Esophagus squamous epithelium (tissue), 4 donors: ENCODE measurements around the gene DUSP5.

Source experiments
- POLR2A ChIP-seq, 4 donors: fragments of 450-650 bp; IDR thresholded peaks; one replicate each; pipeline ENCODE4 v1.6.1; 2017; ENCODE audit warnings: antibody characterized with exemption in 4 of 4, mild to moderate bottlenecking in 4 of 4, moderate library complexity in 3 of 4
- TF ChIP-seq, protein P1 (sequence below), 6 experiments: fragments of 450-650 bp in 4 of 6; fragments of 200-600 bp in 2 of 6; sonication (generic) in 2 of 6; IDR thresholded peaks; one replicate each; pipeline ENCODE4 v1.5.1; 2016 to 2019; ENCODE audit warnings: antibody characterized with exemption in 6 of 6, mild to moderate bottlenecking in 4 of 6, moderate library complexity in 4 of 6

DNA sequence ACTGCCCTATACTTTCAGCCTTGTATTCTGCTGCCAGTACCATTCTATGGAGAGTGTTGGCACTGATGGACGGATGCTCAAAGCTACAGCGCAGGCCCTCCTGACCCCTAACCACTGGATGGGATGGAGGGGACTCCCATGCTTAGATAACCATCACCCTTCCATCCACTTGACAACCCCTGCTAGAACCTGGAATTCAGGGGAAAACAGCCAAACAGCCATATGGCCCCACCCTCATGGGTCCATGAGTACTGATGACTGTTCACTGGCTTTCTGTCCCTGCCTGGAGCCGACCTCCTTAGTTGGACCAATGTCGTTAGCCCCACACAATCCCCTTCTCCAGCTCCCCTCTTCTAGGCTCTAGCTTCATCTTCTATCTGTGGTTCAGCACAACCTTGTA, 16.2 kb downstream of the DUSP5 start:
- TF ChIP-seq, protein P1, sequence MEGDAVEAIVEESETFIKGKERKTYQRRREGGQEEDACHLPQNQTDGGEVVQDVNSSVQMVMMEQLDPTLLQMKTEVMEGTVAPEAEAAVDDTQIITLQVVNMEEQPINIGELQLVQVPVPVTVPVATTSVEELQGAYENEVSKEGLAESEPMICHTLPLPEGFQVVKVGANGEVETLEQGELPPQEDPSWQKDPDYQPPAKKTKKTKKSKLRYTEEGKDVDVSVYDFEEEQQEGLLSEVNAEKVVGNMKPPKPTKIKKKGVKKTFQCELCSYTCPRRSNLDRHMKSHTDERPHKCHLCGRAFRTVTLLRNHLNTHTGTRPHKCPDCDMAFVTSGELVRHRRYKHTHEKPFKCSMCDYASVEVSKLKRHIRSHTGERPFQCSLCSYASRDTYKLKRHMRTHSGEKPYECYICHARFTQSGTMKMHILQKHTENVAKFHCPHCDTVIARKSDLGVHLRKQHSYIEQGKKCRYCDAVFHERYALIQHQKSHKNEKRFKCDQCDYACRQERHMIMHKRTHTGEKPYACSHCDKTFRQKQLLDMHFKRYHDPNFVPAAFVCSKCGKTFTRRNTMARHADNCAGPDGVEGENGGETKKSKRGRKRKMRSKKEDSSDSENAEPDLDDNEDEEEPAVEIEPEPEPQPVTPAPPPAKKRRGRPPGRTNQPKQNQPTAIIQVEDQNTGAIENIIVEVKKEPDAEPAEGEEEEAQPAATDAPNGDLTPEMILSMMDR (IDR thresholded peaks at IDR 0.05), result no peak
- no peak for TF ChIP-seq POLR2A (IDR thresholded peaks at IDR 0.05)
